ENCODE results near the gene CMTM8. TPM values are rescaled to one million over a fixed set of nuclear protein-coding genes. Genes with fewer than 3 reads are reported as not detected.

The CMTM8 gene
- total and polyA plus RNA-seq, 10 of the 15 experiments (the other 5 are each of a cell fraction or from before 2014, with no cell fraction given) = 0.11 to 0.23 TPM; not detected in 8

GRCh38 chr3:32404714-32405113, 166.2 kb downstream of the CMTM8 start:
- no peak overlapping the region for H3K9ac ChIP-seq (ENCODE audit: control insufficient read depth, insufficient read depth, low read length)
- no peak overlapping the region for H3K4me2 ChIP-seq (ENCODE audit: control insufficient read depth, insufficient read depth)
- FAIRE-seq (no peak), ATAC-seq (no peak), DNase-seq (ENCODE audit: low read depth, low spot score) (no peak)
- no peaks in the 10 kb centered on the region; the same call in 2 of the 3 replicates for H3K9me3 ChIP-seq (replicated peaks; ENCODE audit: control insufficient read depth, insufficient read depth, low read length)
- H3K36me3 ChIP-seq (ENCODE audit: control insufficient read depth in 2 of 2, insufficient read depth in 2 of 2, low read length in 1 of 2) = no peaks in the 10 kb centered on the region
- intact Hi-C loops (cut with micrococcal nuclease; ENCODE audit: unreplicated experiment) = no loop called here
- no peak overlapping the region for H3K4me3 ChIP-seq
- H3K27ac ChIP-seq (ENCODE audit: control insufficient read depth, insufficient read depth) = no peak overlapping the region
- RAD21 ChIA-PET (ENCODE audit: unreplicated experiment) = interaction anchor here (1.0 to 1.2 kb wide), 2 partner anchors 20 to 28 kb away, joined by 4 read pairs; no protein-coding TSS in a partner anchor
- CTCF ChIA-PET = interaction anchor here (0.5 to 4.9 kb wide), 4 partner anchors 9 to 669 kb away, joined by 3 to 21 read pairs (median 8); no protein-coding TSS in a partner anchor
- no peaks in the 10 kb centered on the region; the same call in 1 of the 2 replicates for H4K20me1 ChIP-seq (ENCODE audit: control insufficient read depth, insufficient read depth)
- H3K4me1 ChIP-seq (ENCODE audit: control insufficient read depth, insufficient read depth, low read length) = peaks cover 3% of the 10 kb centered on the region
- in situ Hi-C loops (cut with MboI) = no loop called here
- peaks cover 0 to 3% of the 10 kb centered on the region in 2 experiments; a peak in 1 of 4 replicates for H3K27me3 ChIP-seq (replicated peaks in 1 of 2; ENCODE audit: control insufficient read depth in 2 of 2, insufficient read depth in 2 of 2, low read length in 1 of 2)
- POLR2A ChIA-PET = interaction anchor here (1.4 kb wide), 1 partner anchor 9 kb away, joined by 6 read pairs; no protein-coding TSS in a partner anchor
- no TSS peak for BruUV-seq (replicated peaks)
- H3K79me2 ChIP-seq (ENCODE audit: control insufficient read depth, insufficient read depth, low read length) = no peaks in the 10 kb centered on the region
- H2AFZ ChIP-seq (ENCODE audit: control insufficient read depth, low read depth, low read length) = no peak overlapping the region
- 54% methylated on average over 1 of the region's 1 CpG for WGBS (ENCODE audit: insufficient coverage, insufficient replicate concordance, low lambda C conversion rate, missing lambda C conversion rate)
- SMC1A ChIA-PET (ENCODE audit: uncharacterized antibody, unreplicated experiment) = interaction anchor here (1.9 to 3.4 kb wide), 3 partner anchors 10 to 36 kb away, joined by 4 to 14 read pairs (median 13); no protein-coding TSS in a partner anchor
- TF ChIP-seq PRDM15 (CRISPR knock-in tag; IDR thresholded peaks at IDR 0.05) = no peak
- no peak for TF ChIP-seq SIN3A (IDR thresholded peaks at IDR 0.05; ENCODE audit: low read depth, low read length)
- TF ChIP-seq POLR2AphosphoS5 (IDR thresholded peaks at IDR 0.05; ENCODE audit: low read length) = no peak
- no peak for TF ChIP-seq ETV6 (conservative IDR thresholded peaks at IDR 0.05 in 1 of 2, IDR thresholded peaks at IDR 0.05 in 1 of 2; ENCODE audit: borderline replicate concordance in 1 of 2, low read depth in 1 of 2)
- no peak for TF ChIP-seq SREBF1 (IDR thresholded peaks at IDR 0.05; ENCODE audit: low read length)
- TF ChIP-seq SMAD1 (IDR thresholded peaks at IDR 0.05; ENCODE audit: low read depth, partially characterized antibody) = no peak
- TF ChIP-seq PML (IDR thresholded peaks at IDR 0.05; ENCODE audit: low read length) = no peak
- no peak for TF ChIP-seq RAD21 (IDR thresholded peaks at IDR 0.05; ENCODE audit: insufficient read depth, low read depth, low read length)
- TF ChIP-seq, protein P1, sequence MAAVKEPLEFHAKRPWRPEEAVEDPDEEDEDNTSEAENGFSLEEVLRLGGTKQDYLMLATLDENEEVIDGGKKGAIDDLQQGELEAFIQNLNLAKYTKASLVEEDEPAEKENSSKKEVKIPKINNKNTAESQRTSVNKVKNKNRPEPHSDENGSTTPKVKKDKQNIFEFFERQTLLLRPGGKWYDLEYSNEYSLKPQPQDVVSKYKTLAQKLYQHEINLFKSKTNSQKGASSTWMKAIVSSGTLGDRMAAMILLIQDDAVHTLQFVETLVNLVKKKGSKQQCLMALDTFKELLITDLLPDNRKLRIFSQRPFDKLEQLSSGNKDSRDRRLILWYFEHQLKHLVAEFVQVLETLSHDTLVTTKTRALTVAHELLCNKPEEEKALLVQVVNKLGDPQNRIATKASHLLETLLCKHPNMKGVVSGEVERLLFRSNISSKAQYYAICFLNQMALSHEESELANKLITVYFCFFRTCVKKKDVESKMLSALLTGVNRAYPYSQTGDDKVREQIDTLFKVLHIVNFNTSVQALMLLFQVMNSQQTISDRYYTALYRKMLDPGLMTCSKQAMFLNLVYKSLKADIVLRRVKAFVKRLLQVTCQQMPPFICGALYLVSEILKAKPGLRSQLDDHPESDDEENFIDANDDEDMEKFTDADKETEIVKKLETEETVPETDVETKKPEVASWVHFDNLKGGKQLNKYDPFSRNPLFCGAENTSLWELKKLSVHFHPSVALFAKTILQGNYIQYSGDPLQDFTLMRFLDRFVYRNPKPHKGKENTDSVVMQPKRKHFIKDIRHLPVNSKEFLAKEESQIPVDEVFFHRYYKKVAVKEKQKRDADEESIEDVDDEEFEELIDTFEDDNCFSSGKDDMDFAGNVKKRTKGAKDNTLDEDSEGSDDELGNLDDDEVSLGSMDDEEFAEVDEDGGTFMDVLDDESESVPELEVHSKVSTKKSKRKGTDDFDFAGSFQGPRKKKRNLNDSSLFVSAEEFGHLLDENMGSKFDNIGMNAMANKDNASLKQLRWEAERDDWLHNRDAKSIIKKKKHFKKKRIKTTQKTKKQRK (IDR thresholded peaks at IDR 0.05; ENCODE audit: low read depth, low read length) = no peak
- TF ChIP-seq YY1 (IDR thresholded peaks at IDR 0.05; ENCODE audit: low read depth, low read length) = no peak
- TF ChIP-seq RB1 (IDR thresholded peaks at IDR 0.05; ENCODE audit: borderline replicate concordance) = no peak
- TF ChIP-seq, protein P2, sequence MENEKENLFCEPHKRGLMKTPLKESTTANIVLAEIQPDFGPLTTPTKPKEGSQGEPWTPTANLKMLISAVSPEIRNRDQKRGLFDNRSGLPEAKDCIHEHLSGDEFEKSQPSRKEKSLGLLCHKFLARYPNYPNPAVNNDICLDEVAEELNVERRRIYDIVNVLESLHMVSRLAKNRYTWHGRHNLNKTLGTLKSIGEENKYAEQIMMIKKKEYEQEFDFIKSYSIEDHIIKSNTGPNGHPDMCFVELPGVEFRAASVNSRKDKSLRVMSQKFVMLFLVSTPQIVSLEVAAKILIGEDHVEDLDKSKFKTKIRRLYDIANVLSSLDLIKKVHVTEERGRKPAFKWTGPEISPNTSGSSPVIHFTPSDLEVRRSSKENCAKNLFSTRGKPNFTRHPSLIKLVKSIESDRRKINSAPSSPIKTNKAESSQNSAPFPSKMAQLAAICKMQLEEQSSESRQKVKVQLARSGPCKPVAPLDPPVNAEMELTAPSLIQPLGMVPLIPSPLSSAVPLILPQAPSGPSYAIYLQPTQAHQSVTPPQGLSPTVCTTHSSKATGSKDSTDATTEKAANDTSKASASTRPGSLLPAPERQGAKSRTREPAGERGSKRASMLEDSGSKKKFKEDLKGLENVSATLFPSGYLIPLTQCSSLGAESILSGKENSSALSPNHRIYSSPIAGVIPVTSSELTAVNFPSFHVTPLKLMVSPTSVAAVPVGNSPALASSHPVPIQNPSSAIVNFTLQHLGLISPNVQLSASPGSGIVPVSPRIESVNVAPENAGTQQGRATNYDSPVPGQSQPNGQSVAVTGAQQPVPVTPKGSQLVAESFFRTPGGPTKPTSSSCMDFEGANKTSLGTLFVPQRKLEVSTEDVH (IDR thresholded peaks at IDR 0.05; ENCODE audit: low read depth, partially characterized antibody) = no peak
- no peak for TF ChIP-seq NRF1 (conservative IDR thresholded peaks at IDR 0.05; ENCODE audit: low read depth, low read length)
- no peak for TF ChIP-seq CREM (IDR thresholded peaks at IDR 0.05; ENCODE audit: low read depth)
